GM13977 (cell line): ENCODE data around the gene CYSRT1.

Experiments used
- DNase-seq: peaks from one replicate; pipeline ENCODE4 v3.0.0; 2012; ENCODE audit warnings: low spot score
- CTCF ChIP-seq: IDR thresholded peaks from 2 replicates; pipeline ENCODE4 v1.5.1; 2012; ENCODE audit warnings: mild to moderate bottlenecking, control low read depth; ENCODE audit not compliant: insufficient read depth; ENCODE audit errors: extremely low read depth, missing control alignments
- in situ Hi-C: fragments of 300-500 bp; cut with MboI; formaldehyde crosslinking; loops from one replicate; pipeline ENCODE4 v1.12.0; 2022; ENCODE audit warnings: low sequenced_read_pairs, low pct_unique_long_range_greater_than_20kb, mixed read lengths, inconsistent platforms; ENCODE audit not compliant: unreplicated experiment

CYSRT1 gene

DNA sequence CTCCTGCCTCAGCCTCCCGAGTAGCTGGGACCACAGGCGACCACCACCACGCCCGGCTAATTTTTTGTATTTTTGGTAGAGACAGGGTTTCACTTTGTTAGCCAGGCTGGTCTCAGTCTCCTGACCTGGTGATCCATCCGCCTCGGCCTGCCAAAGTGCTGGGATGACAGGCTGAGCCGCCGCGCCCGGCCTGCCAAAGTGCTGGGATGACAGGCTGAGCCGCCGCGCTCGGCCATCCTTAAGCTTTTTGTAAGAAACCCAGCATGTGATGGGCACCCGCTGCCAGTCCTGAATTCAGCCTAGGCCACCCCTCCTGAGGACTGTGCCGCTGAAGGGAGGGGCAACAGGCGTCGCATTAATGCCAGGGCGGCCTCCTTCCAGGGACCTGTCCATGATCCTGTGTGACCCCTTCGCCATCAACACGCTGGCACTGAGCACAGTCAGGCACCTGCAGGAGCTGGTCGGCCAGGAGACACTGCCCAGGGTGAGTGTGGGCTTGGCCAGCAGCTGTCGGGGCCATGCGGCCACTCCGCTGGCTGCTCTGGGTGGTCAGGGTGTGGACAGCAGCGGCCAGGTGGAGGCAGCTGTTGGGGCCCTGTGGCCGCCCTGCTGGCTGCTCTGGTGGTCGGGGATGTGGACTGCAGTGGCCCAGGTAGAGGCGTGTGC is 40.7 kb downstream of the CYSRT1 start:
- TF ChIP-seq CTCF: no peak
- in situ Hi-C loops: no loop called here
- no peak for DNase-seq

GRCh38 chr9:137266162-137266527 is 41.2 kb downstream of the CYSRT1 start:
- in situ Hi-C loops: no loop called here
- TF ChIP-seq CTCF: no peak
- DNase-seq: no peak

DNA sequence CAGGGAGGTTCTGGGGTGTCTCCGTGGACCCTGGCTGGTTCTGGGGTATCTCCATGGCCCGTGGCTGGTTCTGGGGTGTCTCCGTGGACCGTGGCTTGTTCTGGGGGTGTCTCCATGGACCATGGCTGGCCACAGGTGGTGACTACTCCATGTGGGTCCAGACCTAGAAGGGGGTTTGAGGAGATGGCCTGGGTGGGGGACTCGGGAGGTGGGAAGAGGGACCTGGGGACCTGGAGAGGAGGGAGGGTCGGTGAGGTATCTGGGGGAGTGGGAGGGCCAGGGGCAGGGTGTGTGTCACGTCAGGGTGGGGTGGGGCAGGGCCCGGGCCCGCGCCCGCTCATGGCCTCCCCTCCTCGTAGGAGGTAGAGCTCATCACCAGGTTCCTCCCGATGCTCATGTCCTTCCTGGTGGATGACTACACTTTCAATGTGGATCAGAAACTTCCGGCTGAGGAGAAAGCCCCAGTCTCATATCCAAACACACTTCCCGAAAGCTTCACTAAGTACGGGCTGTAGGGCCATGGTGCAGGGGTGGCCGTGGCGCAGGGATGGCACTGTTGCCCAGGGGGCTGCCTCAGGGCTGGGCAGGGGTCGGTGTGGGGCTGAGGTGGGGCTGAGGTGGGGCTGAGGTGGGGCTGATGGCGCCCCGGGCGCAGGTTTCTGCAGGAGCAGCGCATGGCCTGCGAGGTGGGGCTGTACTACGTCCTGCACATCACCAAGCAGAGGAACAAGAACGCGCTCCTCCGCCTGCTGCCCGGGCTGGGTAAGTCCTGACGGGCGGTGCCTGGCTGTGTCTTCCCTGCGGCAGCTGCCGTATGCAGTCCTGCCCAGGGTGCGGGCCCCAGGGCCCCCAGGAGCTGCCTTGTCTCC is 41.8 kb downstream of the CYSRT1 start:
- in situ Hi-C loops: no loop called here
- no peak for DNase-seq
- no peak for TF ChIP-seq CTCF

GRCh38 chr9:137267933-137268355 is 43.0 kb downstream of the CYSRT1 start:
- no peak for DNase-seq
- in situ Hi-C loops: no loop called here

DNA sequence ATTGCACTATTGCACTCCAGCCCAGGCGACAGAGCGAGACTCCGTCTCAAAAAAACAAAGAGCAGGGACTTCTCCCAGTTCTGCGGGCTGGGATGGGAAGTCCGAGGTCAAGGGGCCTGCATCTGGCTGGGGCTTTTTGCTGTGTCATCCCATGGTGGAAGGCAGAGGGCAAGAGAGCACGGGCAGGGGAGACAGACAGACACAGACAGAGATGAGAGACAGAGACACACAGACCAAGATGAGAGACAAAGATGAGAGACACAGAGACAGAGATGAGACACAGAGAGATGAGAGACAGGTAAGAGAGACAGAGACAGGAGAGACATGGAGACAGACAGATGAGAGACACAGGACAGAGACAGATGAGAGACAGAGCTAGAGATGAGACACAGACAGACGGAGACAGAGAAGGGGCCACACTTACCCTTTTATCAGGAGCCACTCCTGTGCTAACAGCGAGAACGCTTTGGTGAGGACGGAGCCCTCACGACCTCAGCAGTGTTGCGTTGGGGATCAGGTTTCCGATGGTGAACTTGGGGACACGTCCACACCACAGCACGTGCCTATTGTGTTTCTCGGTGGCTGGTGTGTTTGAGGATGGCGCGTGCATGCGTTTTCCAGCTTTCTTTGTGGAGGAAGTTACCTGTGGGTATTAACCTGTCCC is 43.7 kb downstream of the CYSRT1 start:
- no peak for DNase-seq
- in situ Hi-C loops: no loop called here
- TF ChIP-seq CTCF: no peak

More at GRCh38 chr9:137267933-137268355, 43.0 kb downstream of the CYSRT1 start:
- no peak for TF ChIP-seq CTCF

DNA sequence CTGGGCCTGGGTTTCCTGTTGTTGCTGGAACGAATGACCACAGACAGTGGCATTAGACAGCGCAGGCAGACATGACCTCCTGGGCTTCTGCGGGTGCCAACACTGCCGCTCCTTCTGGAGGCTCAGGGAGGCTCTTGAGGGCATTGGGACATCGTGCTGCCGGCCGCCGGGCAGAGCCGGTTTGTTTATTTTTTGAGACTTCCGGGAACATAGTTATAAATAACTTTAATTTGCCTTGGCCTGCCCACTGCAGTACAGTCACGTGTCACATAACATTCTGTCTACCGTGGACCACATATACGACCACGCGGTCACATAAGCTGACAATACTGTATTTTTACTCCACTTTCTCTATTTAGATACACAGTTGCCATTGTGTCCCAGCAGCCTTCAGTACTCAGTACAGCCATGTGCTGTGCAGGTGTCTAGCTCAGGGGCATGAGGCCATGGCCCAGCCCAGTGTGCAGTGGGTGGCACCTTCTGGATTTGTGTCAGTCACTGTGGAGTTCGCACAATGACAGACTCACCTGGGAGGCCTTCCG is 44.3 kb downstream of the CYSRT1 start:
- in situ Hi-C loops: no loop called here
- no peak for DNase-seq

More for the DNA sequence above, 44.3 kb downstream of the CYSRT1 start:
- TF ChIP-seq CTCF: no peak
